ENCODE data around the gene PTPRT.

GRCh38 chr20:42919316-42919715, 270.4 kb downstream of the PTPRT start:
- TF ChIP-seq CTCF (IDR thresholded peaks at IDR 0.05; ENCODE audit: insufficient read depth, low read length, poor library complexity, severe bottlenecking) (no peak), EZH2phosphoT487 (conservative IDR thresholded peaks at IDR 0.05; ENCODE audit: low read length) (no peak)

All from SU-DHL-6 (cell line).